Caco-2 (cell line): ENCODE data around the gene EIF4G1. TPM values are rescaled to one million over a fixed set of nuclear protein-coding genes. Genes with fewer than 3 reads are reported as not detected.
"Not testable (repeated sequence)": the region's sequence is repeated elsewhere in the genome, so short reads cannot be mapped to it uniquely, and the experiment has no call there.

Source experiments
- BruUV-seq: library from RNA; stranded (reverse); fragments of 400-500 nt; replicated peaks from 2 replicates; lab custom pipeline; 2021; lab: Mats Ljungman, UMichigan
- CTCF ChIA-PET: fragments of 300-600 bp; sonication (Branson Sonifier 250); formaldehyde crosslinking; loops from one replicate; lab custom pipeline; 2022; ENCODE audit warnings: antibody characterized with exemption; lab: Charles Lee
- POLR2A ChIA-PET: fragments of 300-600 bp; sonication (Branson Sonifier 250); formaldehyde crosslinking; loops from one replicate; lab custom pipeline; 2022; ENCODE audit warnings: antibody characterized with exemption; lab: Charles Lee
- DNase-seq, 2 experiments: peaks; one replicate each; pipeline versions ENCODE4 v3.0.0 to v3.0.0-alpha.2; 2020 to 2022
- H3K27me3 ChIP-seq: replicated peaks from 2 replicates; pipeline ENCODE4 v1.6.0; 2011; ENCODE audit warnings: low read length; ENCODE audit not compliant: control insufficient read depth, insufficient read depth
- H3K36me3 ChIP-seq: 2 replicates; pipeline ENCODE4 v1.5.1; 2011; ENCODE audit warnings: low read length; ENCODE audit not compliant: control insufficient read depth, insufficient read depth
- H3K4me1 ChIP-seq: fragments of 250-450 bp; sonication (Bioruptor Pico); 2 replicates; pipeline ENCODE4 v1.5.1; 2020; ENCODE audit warnings: mild to moderate bottlenecking
- H3K4me3 ChIP-seq: 2 replicates; pipeline ENCODE4 v1.5.1; 2011; ENCODE audit warnings: low read depth, mild to moderate bottlenecking, control low read depth, low read length
- H3K9me3 ChIP-seq: fragments of 250-450 bp; sonication (Bioruptor Pico); 2 replicates; pipeline ENCODE4 v1.5.1; 2020; ENCODE audit warnings: mild to moderate bottlenecking, moderate library complexity
- H3K27ac Mint-ChIP-seq: one replicate; pipeline ENCODE4 v1.8.0; 2022; ENCODE audit warnings: mixed read lengths; ENCODE audit not compliant: unreplicated experiment
- H3K27me3 Mint-ChIP-seq: one replicate; pipeline ENCODE4 v1.8.0; 2022; ENCODE audit warnings: mixed read lengths; ENCODE audit not compliant: insufficient read depth, unreplicated experiment
- H3K36me3 Mint-ChIP-seq: one replicate; pipeline ENCODE4 v1.8.0; 2022; ENCODE audit warnings: mild to moderate bottlenecking, mixed read lengths; ENCODE audit not compliant: insufficient read depth, unreplicated experiment
- H3K4me1 Mint-ChIP-seq: one replicate; pipeline ENCODE4 v1.8.0; 2022; ENCODE audit warnings: low read depth, mixed read lengths; ENCODE audit not compliant: unreplicated experiment
- H3K4me3 Mint-ChIP-seq: one replicate; pipeline ENCODE4 v1.8.0; 2022; ENCODE audit warnings: mild to moderate bottlenecking, moderate library complexity, mixed read lengths; ENCODE audit not compliant: unreplicated experiment
- H3K9me3 Mint-ChIP-seq: one replicate; pipeline ENCODE4 v1.8.0; 2022; ENCODE audit warnings: mixed read lengths; ENCODE audit not compliant: unreplicated experiment
- CTCF ChIP-seq, 2 experiments: fragments of 200-600 bp in 1 of 2; IDR thresholded peaks; 1 replicate in 1 of 2; 2 replicates in 1 of 2; pipeline versions ENCODE4 v1.5.1 to v1.8.0; 2011 to 2022; ENCODE audit warnings: antibody characterized with exemption in 1 of 2, control low read depth in 1 of 2, inconsistent platforms in 1 of 2, low read depth in 1 of 2, low read length in 1 of 2, mild to moderate bottlenecking in 1 of 2, moderate library complexity in 1 of 2; ENCODE audit not compliant: insufficient read depth in 1 of 2, severe bottlenecking in 1 of 2, unreplicated experiment in 1 of 2
- intact Hi-C: fragments of 100-400 bp; cut with micrococcal nuclease; formaldehyde crosslinking; loops from one replicate; pipeline ENCODE4 v1.10.0; 2022; ENCODE audit not compliant: unreplicated experiment
- total RNA-seq: library from RNA; stranded (reverse); gene quantifications from 2 replicates; pipeline ENCODE4 v1.2.3, GENCODE V29; 2022

EIF4G1 gene
- total RNA-seq, 1 experiment from 2014 or later = 423 TPM

DNA sequence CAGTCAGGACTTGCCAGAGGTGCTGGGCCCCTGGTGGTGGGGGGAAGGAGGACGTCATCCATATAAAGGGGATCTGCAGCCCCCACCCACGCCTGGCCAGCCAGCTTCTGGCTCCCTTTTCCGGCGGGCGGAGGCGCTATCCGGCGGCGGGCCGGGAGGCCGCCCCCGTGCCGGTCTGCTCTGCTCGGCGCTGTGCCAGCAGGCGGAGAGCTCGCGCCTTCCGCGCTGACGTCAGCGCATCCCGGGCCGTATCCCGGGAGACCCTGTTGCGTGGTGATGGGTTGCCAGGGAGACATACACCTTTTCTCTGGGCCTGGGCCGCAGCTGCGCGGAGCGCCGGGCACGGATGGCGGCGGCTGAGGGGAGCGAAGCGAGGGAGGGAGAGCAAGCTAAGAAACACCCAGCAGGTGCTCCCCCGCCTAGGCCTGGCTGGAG, 24.1 kb downstream of the EIF4G1 start:
- ChIA-PET CTCF (no interaction called here), POLR2A (no interaction called here)
- Histone ChIP-seq H3K9me3 (no peaks in the 10 kb centered on the region), H3K27me3 (no peaks in the 10 kb centered on the region), H3K4me1 (no peaks in the 10 kb centered on the region), H3K4me3 (no peak overlapping the region), H3K36me3 (peaks cover 4% of the 10 kb centered on the region; the same call in 1 of the 2 replicates)
- BruUV-seq = no TSS peak
- H3K4me1 Mint-ChIP-seq = no peaks in the 10 kb centered on the region
- peak in 1 of 2 experiments; percentile 14 for TF ChIP-seq CTCF (IDR thresholded peaks at IDR 0.05; ENCODE audit: insufficient read depth in 1 of 2, low read depth in 1 of 2, low read length in 1 of 2, severe bottlenecking in 1 of 2, unreplicated experiment in 1 of 2)
- peaks cover 53% of the 10 kb centered on the region for H3K36me3 Mint-ChIP-seq
- H3K27ac Mint-ChIP-seq = no peak overlapping the region
- no peak overlapping the region for H3K4me3 Mint-ChIP-seq
- H3K27me3 Mint-ChIP-seq = no peaks in the 10 kb centered on the region
- intact Hi-C loops = no loop called here
- H3K9me3 Mint-ChIP-seq = no peaks in the 10 kb centered on the region
- no peak for DNase-seq

- POLR2A ChIA-PET = no interaction called here
- CTCF ChIA-PET = no interaction called here
- H3K36me3 Mint-ChIP-seq = peaks cover 49% of the 10 kb centered on the region
- H3K9me3 Mint-ChIP-seq = no peaks in the 10 kb centered on the region
- DNase-seq = no peak
- no peaks in the 10 kb centered on the region for H3K27me3 ChIP-seq
- H3K4me1 ChIP-seq = no peaks in the 10 kb centered on the region
- intact Hi-C loops = no loop called here
- TF ChIP-seq CTCF (IDR thresholded peaks at IDR 0.05; ENCODE audit: insufficient read depth in 1 of 2, low read depth in 1 of 2, low read length in 1 of 2, severe bottlenecking in 1 of 2, unreplicated experiment in 1 of 2) = no peak
- no peak overlapping the region for H3K27ac Mint-ChIP-seq
- no peaks in the 10 kb centered on the region for H3K4me1 Mint-ChIP-seq
- H3K4me3 ChIP-seq = no peak overlapping the region
- no peaks in the 10 kb centered on the region for H3K27me3 Mint-ChIP-seq
- no peak overlapping the region for H3K4me3 Mint-ChIP-seq
- no peaks in the 10 kb centered on the region for H3K9me3 ChIP-seq
- H3K36me3 ChIP-seq = peaks cover 3% of the 10 kb centered on the region; the same call in 1 of the 2 replicates
- no TSS peak for BruUV-seq
Measured at GRCh38 chr3:184339001-184339400, 24.6 kb downstream of the EIF4G1 start.

DNA sequence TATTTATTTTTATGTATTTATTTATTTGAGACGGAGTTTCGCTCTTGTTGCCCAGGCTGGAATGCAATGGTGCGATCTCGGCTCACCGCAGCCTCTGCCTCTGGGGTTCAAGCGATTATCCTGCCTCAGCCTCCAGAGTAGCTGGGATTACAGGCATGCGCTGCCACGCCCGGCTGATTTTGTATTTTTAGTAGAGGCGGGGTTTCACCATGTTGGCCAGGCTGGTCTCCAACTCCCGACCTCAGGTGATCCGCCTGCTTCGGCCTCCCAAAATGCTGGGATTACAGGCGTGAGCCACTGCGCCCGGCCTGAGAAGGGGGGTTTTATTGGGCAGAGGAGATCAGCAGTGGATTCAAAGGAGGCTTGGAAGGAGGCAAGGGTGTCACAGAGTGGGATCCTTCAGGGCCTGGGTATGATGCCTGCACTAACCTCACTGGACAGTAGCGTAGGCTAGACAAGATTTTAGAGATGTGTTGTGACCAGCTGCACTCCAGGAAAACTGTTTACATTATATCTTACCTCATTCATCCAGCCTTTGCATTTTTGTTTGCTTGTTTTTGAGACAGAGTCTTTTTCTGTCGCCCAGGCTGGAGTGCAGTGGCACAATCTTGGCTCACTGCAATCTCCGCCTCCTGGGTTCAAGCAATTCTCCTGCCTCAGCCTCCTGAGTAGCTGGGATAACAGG, 25.2 kb downstream of the EIF4G1 start:
- not testable (repeated sequence) for BruUV-seq
- peaks cover 43% of the 10 kb centered on the region for H3K36me3 Mint-ChIP-seq

More for the DNA sequence above, 25.2 kb downstream of the EIF4G1 start:
- H3K9me3 Mint-ChIP-seq, H3K4me3 Mint-ChIP-seq, H3K27ac Mint-ChIP-seq, H3K4me1 Mint-ChIP-seq, H3K27me3 ChIP-seq, H3K36me3 ChIP-seq, POLR2A ChIA-PET, H3K4me1 ChIP-seq, CTCF ChIA-PET, H3K9me3 ChIP-seq, H3K4me3 ChIP-seq, H3K27me3 Mint-ChIP-seq, DNase-seq, intact Hi-C loops: not testable (repeated sequence)
